Measurements from ENCODE around the gene GBF1.

DNA sequence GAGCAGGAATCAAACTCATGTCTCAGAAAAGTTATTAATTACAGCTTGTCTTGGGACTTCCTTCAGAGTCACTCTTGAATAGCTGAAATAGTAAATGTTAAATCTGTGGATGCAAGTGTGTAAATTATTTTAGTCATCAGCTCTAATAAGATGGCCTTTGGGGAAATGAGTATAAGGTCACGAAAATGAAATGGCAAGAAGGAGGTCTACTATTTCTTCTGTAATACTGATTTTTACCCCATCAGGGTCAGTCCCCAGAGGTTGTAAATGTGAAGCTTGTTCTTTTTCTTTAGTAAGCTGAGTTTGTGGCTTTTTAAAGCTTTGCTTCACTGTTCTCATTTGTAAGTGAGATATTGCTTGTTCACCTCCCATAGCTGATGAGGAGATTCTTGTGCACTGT is 63.9 kb downstream of the GBF1 start:
- TF ChIP-seq CTCF (IDR thresholded peaks at IDR 0.05 in 2 of 3, conservative IDR thresholded peaks at IDR 0.05 in 1 of 3; ENCODE audit: control insufficient read depth in 2 of 3, extremely low read depth in 1 of 3, insufficient read depth in 1 of 3, low read depth in 3 of 3, low read length in 3 of 3), result no peak
- TF ChIP-seq MTA3 (IDR thresholded peaks at IDR 0.05; ENCODE audit: borderline replicate concordance, low read length), result no peak
- TF ChIP-seq SMAD1 (IDR thresholded peaks at IDR 0.05; ENCODE audit: low read depth, partially characterized antibody), result no peak
- no peak for TF ChIP-seq POLR2A (IDR thresholded peaks at IDR 0.05; ENCODE audit: low read depth, low read length)

Measured in GM12878 (cell line).